ENCODE results near the gene LIN7B. TPM values are rescaled to one million over a fixed set of nuclear protein-coding genes. Genes with fewer than 3 reads are reported as not detected.

LIN7B gene
- total and polyA plus RNA-seq, 2 donors: 3.5 to 9.0 TPM

DNA sequence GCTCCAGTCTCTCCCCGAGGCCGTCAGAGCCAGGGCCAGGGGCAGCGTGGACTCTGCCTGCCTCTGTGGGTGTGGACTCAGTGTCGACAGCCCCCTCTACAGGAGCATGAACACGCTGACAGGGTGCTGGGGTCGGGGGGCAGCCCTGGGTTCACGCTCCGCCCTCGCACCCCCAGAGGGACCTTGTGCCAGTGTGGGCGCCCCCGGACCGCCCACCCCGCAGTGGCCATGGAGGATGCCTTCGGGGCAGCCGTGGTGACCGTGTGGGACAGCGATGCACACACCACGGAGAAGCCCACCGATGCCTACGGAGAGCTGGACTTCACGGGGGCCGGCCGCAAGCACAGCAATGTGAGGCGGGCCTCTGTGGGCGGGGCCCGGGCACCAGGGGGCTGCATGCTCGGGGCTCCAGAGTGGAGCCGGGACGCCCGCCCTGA lies 51.7 kb downstream of the LIN7B start:
- peaks cover 0 to 37% of the 10 kb centered on the region in 2 donors for H3K27me3 ChIP-seq (ENCODE audit: control insufficient read depth in 2 of 2, insufficient read depth in 1 of 2, low read length in 1 of 2)
- no peak overlapping the region for H3K4me3 ChIP-seq (ENCODE audit: low read length in 2 of 2)
- no peak for DNase-seq (ENCODE audit: low read depth in 6 of 9, low spot score in 9 of 9)
- WGBS: 67% methylated on average over 30 of the region's 30 CpGs
- no peaks in the 10 kb centered on the region for H3K36me3 ChIP-seq (ENCODE audit: control insufficient read depth in 2 of 2, insufficient read depth in 2 of 2, low read length in 1 of 2)
- H3K27ac ChIP-seq (ENCODE audit: low read depth in 1 of 2, low read length in 1 of 2): no peak overlapping the region
- peaks cover 0 to 3% of the 10 kb centered on the region in 2 donors for H3K4me1 ChIP-seq (ENCODE audit: control insufficient read depth in 2 of 2, insufficient read depth in 2 of 2, low read length in 2 of 2)
- no peaks in the 10 kb centered on the region for H3K9me3 ChIP-seq (ENCODE audit: control insufficient read depth in 2 of 2, insufficient read depth in 1 of 2, low read length in 1 of 2)

DNA sequence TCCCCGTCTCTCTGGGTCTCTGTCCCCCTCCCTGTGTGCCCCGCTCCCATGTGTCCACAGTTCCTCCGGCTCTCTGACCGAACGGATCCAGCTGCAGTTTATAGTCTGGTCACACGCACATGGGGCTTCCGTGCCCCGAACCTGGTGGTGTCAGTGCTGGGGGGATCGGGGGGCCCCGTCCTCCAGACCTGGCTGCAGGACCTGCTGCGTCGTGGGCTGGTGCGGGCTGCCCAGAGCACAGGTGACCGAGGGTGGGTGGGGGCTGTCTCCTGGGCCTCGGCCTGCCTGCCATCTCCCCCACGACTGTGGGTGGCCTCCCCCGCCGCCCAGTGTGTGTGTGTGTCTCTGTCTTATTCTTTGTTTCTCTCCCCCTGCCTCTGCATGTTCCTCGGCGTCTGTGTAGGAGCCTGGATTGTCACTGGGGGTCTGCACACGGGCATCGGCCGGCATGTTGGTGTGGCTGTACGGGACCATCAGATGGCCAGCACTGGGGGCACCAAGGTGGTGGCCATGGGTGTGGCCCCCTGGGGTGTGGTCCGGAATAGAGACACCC lies 53.8 kb downstream of the LIN7B start:
- H3K27me3 ChIP-seq (ENCODE audit: control insufficient read depth in 2 of 2, insufficient read depth in 1 of 2, low read length in 1 of 2): peaks cover 0 to 34% of the 10 kb centered on the region in 2 donors
- no peaks in the 10 kb centered on the region for H3K9me3 ChIP-seq (ENCODE audit: control insufficient read depth in 2 of 2, insufficient read depth in 1 of 2, low read length in 1 of 2)
- no peak overlapping the region for H3K4me3 ChIP-seq (ENCODE audit: low read length in 2 of 2)
- no peaks in the 10 kb centered on the region for H3K36me3 ChIP-seq (ENCODE audit: control insufficient read depth in 2 of 2, insufficient read depth in 2 of 2, low read length in 1 of 2)
- no peak overlapping the region for H3K27ac ChIP-seq (ENCODE audit: low read depth in 1 of 2, low read length in 1 of 2)
- no peak for DNase-seq (ENCODE audit: low read depth in 6 of 9, low spot score in 9 of 9)
- 96% methylated on average over 25 of the region's 25 CpGs for WGBS
- peaks cover 0 to 3% of the 10 kb centered on the region in 2 donors for H3K4me1 ChIP-seq (ENCODE audit: control insufficient read depth in 2 of 2, insufficient read depth in 2 of 2, low read length in 2 of 2)

Other genes with a start within 250 kb of the LIN7B start
- 4.1 TPM for gene PLEKHA4, start 245.8 kb upstream of the LIN7B start, total RNA-seq
- gene PLEKHA4, start 245.8 kb upstream of the LIN7B start, polyA plus RNA-seq: 17.3 TPM
- 12.1 TPM for gene PPP1R15A, start 241.9 kb upstream of the LIN7B start, total RNA-seq
- gene PPP1R15A, start 241.9 kb upstream of the LIN7B start, polyA plus RNA-seq: 40.0 TPM
- not detected for gene TULP2, start 215.6 kb upstream of the LIN7B start, total RNA-seq
- 0.02 TPM for gene TULP2, start 215.6 kb upstream of the LIN7B start, polyA plus RNA-seq
- gene NUCB1, start 214.1 kb upstream of the LIN7B start, total RNA-seq: 42.3 TPM
- 119 TPM for gene NUCB1, start 214.1 kb upstream of the LIN7B start, polyA plus RNA-seq
- gene DHDH, start 180.7 kb upstream of the LIN7B start, total RNA-seq: 0.28 TPM
- 1.0 TPM for gene DHDH, start 180.7 kb upstream of the LIN7B start, polyA plus RNA-seq
- gene BAX, start 159.5 kb upstream of the LIN7B start, total RNA-seq: 62.6 TPM
- 126 TPM for gene BAX, start 159.5 kb upstream of the LIN7B start, polyA plus RNA-seq
- 1,031 TPM for gene FTL, start 149.1 kb upstream of the LIN7B start, total RNA-seq
- gene FTL, start 149.1 kb upstream of the LIN7B start, polyA plus RNA-seq: 8,316 TPM
- gene GYS1, start 121.1 kb upstream of the LIN7B start, total RNA-seq: 14.0 TPM
- 22.2 TPM for gene GYS1, start 121.1 kb upstream of the LIN7B start, polyA plus RNA-seq
- 107 TPM for gene RUVBL2, start 120.5 kb upstream of the LIN7B start, total RNA-seq
- 52.0 TPM for gene RUVBL2, start 120.5 kb upstream of the LIN7B start, polyA plus RNA-seq
- gene LHB, start 97.3 kb upstream of the LIN7B start, total RNA-seq: not detected
- 1.2 TPM for gene LHB, start 97.3 kb upstream of the LIN7B start, polyA plus RNA-seq
- gene CGB3, start 90.0 kb upstream of the LIN7B start, total RNA-seq: 0.14 TPM
- 0.37 TPM for gene CGB3, start 90.0 kb upstream of the LIN7B start, polyA plus RNA-seq
- gene CGB2, start 82.5 kb upstream of the LIN7B start, total RNA-seq: not detected
- 0.11 TPM for gene CGB2, start 82.5 kb upstream of the LIN7B start, polyA plus RNA-seq
- not detected for gene CGB1, start 77.5 kb upstream of the LIN7B start, total RNA-seq
- not detected for gene CGB1, start 77.5 kb upstream of the LIN7B start, polyA plus RNA-seq
- gene CGB5, start 70.5 kb upstream of the LIN7B start, total RNA-seq: 0.19 TPM
- gene CGB5, start 70.5 kb upstream of the LIN7B start, polyA plus RNA-seq: 0.98 TPM
- gene CGB8, start 65.3 kb upstream of the LIN7B start, total RNA-seq: 0.14 TPM
- 0.27 TPM for gene CGB8, start 65.3 kb upstream of the LIN7B start, polyA plus RNA-seq
- 0.33 TPM for gene CGB7, start 56.6 kb upstream of the LIN7B start, total RNA-seq
- gene CGB7, start 56.6 kb upstream of the LIN7B start, polyA plus RNA-seq: 6.7 TPM
- gene NTF4, start 49.6 kb upstream of the LIN7B start, total RNA-seq: 6.7 TPM
- 30.1 TPM for gene NTF4, start 49.6 kb upstream of the LIN7B start, polyA plus RNA-seq
- not detected for gene KCNA7, start 41.7 kb upstream of the LIN7B start, total RNA-seq
- 0.05 TPM for gene KCNA7, start 41.7 kb upstream of the LIN7B start, polyA plus RNA-seq
- 142 TPM for gene SNRNP70, start 28.9 kb upstream of the LIN7B start, total RNA-seq
- 419 TPM for gene SNRNP70, start 28.9 kb upstream of the LIN7B start, polyA plus RNA-seq
- 2.7 TPM for gene C19orf73, start 4.8 kb downstream of the LIN7B start, total RNA-seq
- 4.0 TPM for gene C19orf73, start 4.8 kb downstream of the LIN7B start, polyA plus RNA-seq
- 7.0 TPM for gene PPFIA3, start 5.2 kb downstream of the LIN7B start, total RNA-seq
- gene PPFIA3, start 5.2 kb downstream of the LIN7B start, polyA plus RNA-seq: 14.1 TPM
- gene HRC, start 41.0 kb downstream of the LIN7B start, total RNA-seq: 1.3 TPM
- gene HRC, start 41.0 kb downstream of the LIN7B start, polyA plus RNA-seq: 1.1 TPM
- gene TRPM4, start 43.4 kb downstream of the LIN7B start, total RNA-seq: 3.7 TPM
- 7.6 TPM for gene TRPM4, start 43.4 kb downstream of the LIN7B start, polyA plus RNA-seq
- gene SLC6A16, start 210.8 kb downstream of the LIN7B start, total RNA-seq: 0.76 TPM
- gene SLC6A16, start 210.8 kb downstream of the LIN7B start, polyA plus RNA-seq: 2.5 TPM
- gene CD37, start 221.0 kb downstream of the LIN7B start, total RNA-seq: 31.6 TPM
- 78.4 TPM for gene CD37, start 221.0 kb downstream of the LIN7B start, polyA plus RNA-seq
- 4.1 TPM for gene TEAD2, start 248.0 kb downstream of the LIN7B start, total RNA-seq
- 6.6 TPM for gene TEAD2, start 248.0 kb downstream of the LIN7B start, polyA plus RNA-seq
- 0.14 TPM for gene DKKL1, start 249.5 kb downstream of the LIN7B start, total RNA-seq
- 0.21 TPM for gene DKKL1, start 249.5 kb downstream of the LIN7B start, polyA plus RNA-seq

Data from thymus (tissue), 11 donors.